Ovary (tissue), 3 donors: ENCODE measurements around the gene PINLYP.

Source experiments
- CTCF ChIP-seq, 3 donors: fragments of 450-650 bp in 2 of 3; fragments of 200-600 bp in 1 of 3; IDR thresholded peaks; one replicate each; pipeline versions ENCODE4 v1.5.1 to v1.8.0; 2016 to 2022; ENCODE audit warnings: antibody characterized with exemption in 3 of 3, mild to moderate bottlenecking in 1 of 3
- POLR2A ChIP-seq: fragments of 450-650 bp; IDR thresholded peaks from one replicate; pipeline ENCODE4 v1.6.1; 2017; ENCODE audit warnings: antibody characterized with exemption, mild to moderate bottlenecking, moderate library complexity
- donor health status: DM: no; HTN: no; CAD: no.

- TF ChIP-seq CTCF (IDR thresholded peaks at IDR 0.05) (peak in 1 of 3 donors; percentile 5), POLR2A (peak; percentile 69)
These were observed 43.9 kb downstream of the PINLYP start, which contains the start of gene ZNF428 for GRCh38 chr19:43619262-43620060.
